ENCODE measurements around the gene BTLA.

DNA sequence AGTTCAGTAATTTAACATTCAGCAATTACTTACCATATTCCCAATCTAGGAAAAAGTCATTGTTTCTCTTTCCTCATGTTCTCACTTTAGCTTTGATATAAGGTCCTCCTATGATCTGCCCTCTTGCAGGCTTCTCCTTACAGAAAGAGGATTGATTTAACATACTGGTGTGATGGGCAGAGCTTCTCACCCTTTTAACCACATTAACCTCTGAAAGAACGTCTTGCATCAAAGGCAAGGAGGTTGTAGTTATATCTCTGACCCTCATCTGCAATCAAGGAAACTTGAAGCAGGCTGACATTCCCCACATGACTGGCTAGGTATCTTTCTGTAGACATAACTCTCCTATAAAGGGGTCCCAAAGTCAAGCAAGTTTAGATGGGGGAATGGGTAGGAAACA, 39.5 kb downstream of the BTLA start:
- no peak for TF ChIP-seq CEBPB (IDR thresholded peaks at IDR 0.05)
- TF ChIP-seq, protein P1, sequence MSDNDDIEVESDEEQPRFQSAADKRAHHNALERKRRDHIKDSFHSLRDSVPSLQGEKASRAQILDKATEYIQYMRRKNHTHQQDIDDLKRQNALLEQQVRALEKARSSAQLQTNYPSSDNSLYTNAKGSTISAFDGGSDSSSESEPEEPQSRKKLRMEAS (IDR thresholded peaks at IDR 0.05), result no peak
- TF ChIP-seq, protein P2, sequence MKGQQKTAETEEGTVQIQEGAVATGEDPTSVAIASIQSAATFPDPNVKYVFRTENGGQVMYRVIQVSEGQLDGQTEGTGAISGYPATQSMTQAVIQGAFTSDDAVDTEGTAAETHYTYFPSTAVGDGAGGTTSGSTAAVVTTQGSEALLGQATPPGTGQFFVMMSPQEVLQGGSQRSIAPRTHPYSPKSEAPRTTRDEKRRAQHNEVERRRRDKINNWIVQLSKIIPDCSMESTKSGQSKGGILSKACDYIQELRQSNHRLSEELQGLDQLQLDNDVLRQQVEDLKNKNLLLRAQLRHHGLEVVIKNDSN (IDR thresholded peaks at IDR 0.05), result no peak
- TF ChIP-seq, protein P3, sequence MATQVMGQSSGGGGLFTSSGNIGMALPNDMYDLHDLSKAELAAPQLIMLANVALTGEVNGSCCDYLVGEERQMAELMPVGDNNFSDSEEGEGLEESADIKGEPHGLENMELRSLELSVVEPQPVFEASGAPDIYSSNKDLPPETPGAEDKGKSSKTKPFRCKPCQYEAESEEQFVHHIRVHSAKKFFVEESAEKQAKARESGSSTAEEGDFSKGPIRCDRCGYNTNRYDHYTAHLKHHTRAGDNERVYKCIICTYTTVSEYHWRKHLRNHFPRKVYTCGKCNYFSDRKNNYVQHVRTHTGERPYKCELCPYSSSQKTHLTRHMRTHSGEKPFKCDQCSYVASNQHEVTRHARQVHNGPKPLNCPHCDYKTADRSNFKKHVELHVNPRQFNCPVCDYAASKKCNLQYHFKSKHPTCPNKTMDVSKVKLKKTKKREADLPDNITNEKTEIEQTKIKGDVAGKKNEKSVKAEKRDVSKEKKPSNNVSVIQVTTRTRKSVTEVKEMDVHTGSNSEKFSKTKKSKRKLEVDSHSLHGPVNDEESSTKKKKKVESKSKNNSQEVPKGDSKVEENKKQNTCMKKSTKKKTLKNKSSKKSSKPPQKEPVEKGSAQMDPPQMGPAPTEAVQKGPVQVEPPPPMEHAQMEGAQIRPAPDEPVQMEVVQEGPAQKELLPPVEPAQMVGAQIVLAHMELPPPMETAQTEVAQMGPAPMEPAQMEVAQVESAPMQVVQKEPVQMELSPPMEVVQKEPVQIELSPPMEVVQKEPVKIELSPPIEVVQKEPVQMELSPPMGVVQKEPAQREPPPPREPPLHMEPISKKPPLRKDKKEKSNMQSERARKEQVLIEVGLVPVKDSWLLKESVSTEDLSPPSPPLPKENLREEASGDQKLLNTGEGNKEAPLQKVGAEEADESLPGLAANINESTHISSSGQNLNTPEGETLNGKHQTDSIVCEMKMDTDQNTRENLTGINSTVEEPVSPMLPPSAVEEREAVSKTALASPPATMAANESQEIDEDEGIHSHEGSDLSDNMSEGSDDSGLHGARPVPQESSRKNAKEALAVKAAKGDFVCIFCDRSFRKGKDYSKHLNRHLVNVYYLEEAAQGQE (IDR thresholded peaks at IDR 0.05; ENCODE audit: low read depth), result no peak
- no peak for TF ChIP-seq TAF1 (IDR thresholded peaks at IDR 0.05; ENCODE audit: low read depth)
- TF ChIP-seq RAD21 (IDR thresholded peaks at IDR 0.05; ENCODE audit: low read depth), result no peak
- no peak for TF ChIP-seq YY1 (IDR thresholded peaks at IDR 0.05; ENCODE audit: low read depth)
- TF ChIP-seq FOXM1 (IDR thresholded peaks at IDR 0.05; ENCODE audit: borderline replicate concordance, low read depth), result no peak
- no peak for TF ChIP-seq NFIC (IDR thresholded peaks at IDR 0.05)

All from Ishikawa (cell line).